A549 (cell line): ENCODE measurements around the gene IFT27.
A peak's percentile ranks its signal among the peaks of the same experiment; 100 is the strongest.

Experiments used
- HOXB5 ChIP-seq: fragments of 250-450 bp; sonication (Bioruptor Pico); IDR thresholded peaks from 2 replicates; pipeline ENCODE4 v1.5.0; 2020; ENCODE audit warnings: mild to moderate bottlenecking, moderate library complexity
- JUN ChIP-seq, 2 experiments: fragments of >200 bp; sonication (Bioruptor Twin); formaldehyde crosslinking; IDR thresholded peaks; 2 replicates in 1 of 2; 3 replicates in 1 of 2; pipeline ENCODE4 v1.6.1; 2016 to 2017
- POLR2A ChIP-seq: IDR thresholded peaks from 2 replicates; pipeline ENCODE4 v1.6.1; 2012; ENCODE audit warnings: mild to moderate bottlenecking, low read length
- RCOR1 ChIP-seq: fragments of 150-350 bp; IDR thresholded peaks from 2 replicates; pipeline ENCODE4 v1.6.1; 2014; ENCODE audit warnings: antibody characterized with exemption, low read length, low read depth
- TF ChIP-seq, protein P1 (sequence below): fragments of 450-650 bp; IDR thresholded peaks from 2 replicates; pipeline ENCODE4 v1.6.1; 2014; ENCODE audit warnings: antibody characterized with exemption
- TF ChIP-seq, protein P2 (sequence below): fragments of >200 bp; sonication (Bioruptor Twin); formaldehyde crosslinking; IDR thresholded peaks from 3 replicates; pipeline ENCODE4 v1.5.1; 2016

GRCh38 chr22:36773935-36774334 is 2.0 kb downstream of the IFT27 start:
- TF ChIP-seq, protein P1, sequence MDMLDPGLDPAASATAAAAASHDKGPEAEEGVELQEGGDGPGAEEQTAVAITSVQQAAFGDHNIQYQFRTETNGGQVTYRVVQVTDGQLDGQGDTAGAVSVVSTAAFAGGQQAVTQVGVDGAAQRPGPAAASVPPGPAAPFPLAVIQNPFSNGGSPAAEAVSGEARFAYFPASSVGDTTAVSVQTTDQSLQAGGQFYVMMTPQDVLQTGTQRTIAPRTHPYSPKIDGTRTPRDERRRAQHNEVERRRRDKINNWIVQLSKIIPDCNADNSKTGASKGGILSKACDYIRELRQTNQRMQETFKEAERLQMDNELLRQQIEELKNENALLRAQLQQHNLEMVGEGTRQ = no peak
- no peak for TF ChIP-seq RCOR1
- TF ChIP-seq, protein P2, sequence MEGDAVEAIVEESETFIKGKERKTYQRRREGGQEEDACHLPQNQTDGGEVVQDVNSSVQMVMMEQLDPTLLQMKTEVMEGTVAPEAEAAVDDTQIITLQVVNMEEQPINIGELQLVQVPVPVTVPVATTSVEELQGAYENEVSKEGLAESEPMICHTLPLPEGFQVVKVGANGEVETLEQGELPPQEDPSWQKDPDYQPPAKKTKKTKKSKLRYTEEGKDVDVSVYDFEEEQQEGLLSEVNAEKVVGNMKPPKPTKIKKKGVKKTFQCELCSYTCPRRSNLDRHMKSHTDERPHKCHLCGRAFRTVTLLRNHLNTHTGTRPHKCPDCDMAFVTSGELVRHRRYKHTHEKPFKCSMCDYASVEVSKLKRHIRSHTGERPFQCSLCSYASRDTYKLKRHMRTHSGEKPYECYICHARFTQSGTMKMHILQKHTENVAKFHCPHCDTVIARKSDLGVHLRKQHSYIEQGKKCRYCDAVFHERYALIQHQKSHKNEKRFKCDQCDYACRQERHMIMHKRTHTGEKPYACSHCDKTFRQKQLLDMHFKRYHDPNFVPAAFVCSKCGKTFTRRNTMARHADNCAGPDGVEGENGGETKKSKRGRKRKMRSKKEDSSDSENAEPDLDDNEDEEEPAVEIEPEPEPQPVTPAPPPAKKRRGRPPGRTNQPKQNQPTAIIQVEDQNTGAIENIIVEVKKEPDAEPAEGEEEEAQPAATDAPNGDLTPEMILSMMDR = peak; percentile 50
- TF ChIP-seq JUN (IDR thresholded peaks at IDR 0.05) = no peak
- TF ChIP-seq POLR2A = no peak
- no peak for TF ChIP-seq HOXB5 (CRISPR knock-in tag)
